ENCODE results near the gene COG5.

COG5 gene

GRCh38 chr7:107318523-107319160, 245.1 kb downstream of the COG5 start (continued):
- no peak for TF ChIP-seq TCF4 (CRISPR knock-in tag; IDR thresholded peaks at IDR 0.05; ENCODE audit: borderline replicate concordance)
- no peak for TF ChIP-seq ZFP30 (CRISPR knock-in tag; IDR thresholded peaks at IDR 0.05)
- no peak for TF ChIP-seq ISL1 (CRISPR knock-in tag; IDR thresholded peaks at IDR 0.05)

- TF ChIP-seq, protein P1, sequence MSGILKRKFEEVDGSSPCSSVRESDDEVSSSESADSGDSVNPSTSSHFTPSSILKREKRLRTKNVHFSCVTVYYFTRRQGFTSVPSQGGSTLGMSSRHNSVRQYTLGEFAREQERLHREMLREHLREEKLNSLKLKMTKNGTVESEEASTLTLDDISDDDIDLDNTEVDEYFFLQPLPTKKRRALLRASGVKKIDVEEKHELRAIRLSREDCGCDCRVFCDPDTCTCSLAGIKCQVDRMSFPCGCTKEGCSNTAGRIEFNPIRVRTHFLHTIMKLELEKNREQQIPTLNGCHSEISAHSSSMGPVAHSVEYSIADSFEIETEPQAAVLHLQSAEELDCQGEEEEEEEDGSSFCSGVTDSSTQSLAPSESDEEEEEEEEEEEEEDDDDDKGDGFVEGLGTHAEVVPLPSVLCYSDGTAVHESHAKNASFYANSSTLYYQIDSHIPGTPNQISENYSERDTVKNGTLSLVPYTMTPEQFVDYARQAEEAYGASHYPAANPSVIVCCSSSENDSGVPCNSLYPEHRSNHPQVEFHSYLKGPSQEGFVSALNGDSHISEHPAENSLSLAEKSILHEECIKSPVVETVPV (CRISPR knock-in tag; IDR thresholded peaks at IDR 0.05) = no peak
- TF ChIP-seq ZNF70 (CRISPR knock-in tag; IDR thresholded peaks at IDR 0.05) (no peak), PPARA (CRISPR knock-in tag; IDR thresholded peaks at IDR 0.05; ENCODE audit: borderline replicate concordance) (no peak), ZC3H10 (CRISPR knock-in tag; IDR thresholded peaks at IDR 0.05) (no peak)
- no peak for ATAC-seq
Observed at GRCh38 chr7:107315716-107316220, 248.0 kb downstream of the COG5 start.

DNA sequence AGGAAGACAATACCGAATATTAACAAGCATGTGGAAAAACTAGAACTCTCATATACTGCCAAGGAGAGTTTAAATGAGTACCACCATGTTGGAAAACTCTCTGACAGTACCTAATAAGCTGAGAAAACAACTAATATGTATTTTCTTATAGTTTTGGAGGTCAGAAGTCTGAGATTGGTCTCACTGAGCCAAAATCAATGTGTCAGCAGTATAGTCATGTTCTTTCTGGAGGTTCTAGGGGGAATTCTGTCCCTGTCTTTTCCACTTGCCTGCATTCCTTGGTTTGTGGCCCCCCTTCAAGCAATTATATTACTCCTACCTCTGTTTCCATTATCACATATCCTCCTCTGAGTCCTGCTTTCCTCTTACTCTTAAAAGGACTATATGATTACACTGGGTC, 250.4 kb downstream of the COG5 start:
- TF ChIP-seq ZFP30 (CRISPR knock-in tag; IDR thresholded peaks at IDR 0.05) (no peak), ZNF565 (CRISPR knock-in tag; conservative IDR thresholded peaks at IDR 0.05; ENCODE audit: low read depth) (no peak), GLIS3 (CRISPR knock-in tag; IDR thresholded peaks at IDR 0.05) (no peak), TCF4 (CRISPR knock-in tag; IDR thresholded peaks at IDR 0.05; ENCODE audit: borderline replicate concordance) (no peak), OSR1 (CRISPR knock-in tag; IDR thresholded peaks at IDR 0.05) (no peak), ARNTL (CRISPR knock-in tag; IDR thresholded peaks at IDR 0.05; ENCODE audit: borderline replicate concordance, low read depth) (no peak), CREB5 (CRISPR knock-in tag; IDR thresholded peaks at IDR 0.05; ENCODE audit: low read depth) (no peak), POU6F1 (CRISPR knock-in tag; IDR thresholded peaks at IDR 0.05; ENCODE audit: borderline replicate concordance, low read depth) (no peak), ISL1 (CRISPR knock-in tag; IDR thresholded peaks at IDR 0.05) (no peak), PPARA (CRISPR knock-in tag; IDR thresholded peaks at IDR 0.05; ENCODE audit: borderline replicate concordance) (no peak), TOX (CRISPR knock-in tag; IDR thresholded peaks at IDR 0.05; ENCODE audit: borderline replicate concordance) (no peak), ZNF70 (CRISPR knock-in tag; IDR thresholded peaks at IDR 0.05) (no peak), SNAI2 (CRISPR knock-in tag; IDR thresholded peaks at IDR 0.05) (no peak), ZC3H10 (CRISPR knock-in tag; IDR thresholded peaks at IDR 0.05) (no peak), BACH2 (CRISPR knock-in tag; IDR thresholded peaks at IDR 0.05; ENCODE audit: borderline replicate concordance) (no peak), ESRRG (CRISPR knock-in tag; IDR thresholded peaks at IDR 0.05) (no peak)
- TF ChIP-seq, protein P1 (CRISPR knock-in tag; IDR thresholded peaks at IDR 0.05) = no peak
- TF ChIP-seq, protein P2, sequence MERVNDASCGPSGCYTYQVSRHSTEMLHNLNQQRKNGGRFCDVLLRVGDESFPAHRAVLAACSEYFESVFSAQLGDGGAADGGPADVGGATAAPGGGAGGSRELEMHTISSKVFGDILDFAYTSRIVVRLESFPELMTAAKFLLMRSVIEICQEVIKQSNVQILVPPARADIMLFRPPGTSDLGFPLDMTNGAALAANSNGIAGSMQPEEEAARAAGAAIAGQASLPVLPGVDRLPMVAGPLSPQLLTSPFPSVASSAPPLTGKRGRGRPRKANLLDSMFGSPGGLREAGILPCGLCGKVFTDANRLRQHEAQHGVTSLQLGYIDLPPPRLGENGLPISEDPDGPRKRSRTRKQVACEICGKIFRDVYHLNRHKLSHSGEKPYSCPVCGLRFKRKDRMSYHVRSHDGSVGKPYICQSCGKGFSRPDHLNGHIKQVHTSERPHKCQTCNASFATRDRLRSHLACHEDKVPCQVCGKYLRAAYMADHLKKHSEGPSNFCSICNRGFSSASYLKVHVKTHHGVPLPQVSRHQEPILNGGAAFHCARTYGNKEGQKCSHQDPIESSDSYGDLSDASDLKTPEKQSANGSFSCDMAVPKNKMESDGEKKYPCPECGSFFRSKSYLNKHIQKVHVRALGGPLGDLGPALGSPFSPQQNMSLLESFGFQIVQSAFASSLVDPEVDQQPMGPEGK (CRISPR knock-in tag; IDR thresholded peaks at IDR 0.05; ENCODE audit: borderline replicate concordance) = no peak
- no peak for ATAC-seq

DNA sequence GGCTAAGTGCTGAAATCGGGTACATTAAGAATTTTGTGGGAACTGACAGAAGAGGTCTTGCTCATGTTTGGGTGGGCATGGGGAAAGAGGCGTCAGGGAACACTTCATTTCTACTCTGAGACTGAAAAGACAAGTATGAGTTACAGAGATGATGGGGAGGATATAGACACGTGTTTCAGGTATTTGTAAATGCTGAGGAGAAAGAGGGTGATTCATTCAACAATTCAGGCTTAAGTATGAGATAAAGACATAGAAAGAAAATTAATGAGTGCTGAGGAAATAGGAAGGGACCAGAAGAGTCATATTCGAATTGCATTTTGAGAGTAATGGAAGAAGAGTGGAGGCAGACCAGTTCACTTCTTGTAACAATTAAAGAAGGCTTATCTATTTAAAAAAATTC, 251.3 kb downstream of the COG5 start:
- TF ChIP-seq ZC3H10 (CRISPR knock-in tag; IDR thresholded peaks at IDR 0.05) = no peak
- no peak for TF ChIP-seq BACH2 (CRISPR knock-in tag; IDR thresholded peaks at IDR 0.05; ENCODE audit: borderline replicate concordance)
- no peak for TF ChIP-seq SNAI2 (CRISPR knock-in tag; IDR thresholded peaks at IDR 0.05)
- TF ChIP-seq CREB5 (CRISPR knock-in tag; IDR thresholded peaks at IDR 0.05; ENCODE audit: low read depth) = no peak
- TF ChIP-seq, protein P2 (CRISPR knock-in tag; IDR thresholded peaks at IDR 0.05; ENCODE audit: borderline replicate concordance) = no peak
- TF ChIP-seq TOX (CRISPR knock-in tag; IDR thresholded peaks at IDR 0.05; ENCODE audit: borderline replicate concordance) = no peak
- TF ChIP-seq ZNF70 (CRISPR knock-in tag; IDR thresholded peaks at IDR 0.05) = no peak
- no peak for TF ChIP-seq GLIS3 (CRISPR knock-in tag; IDR thresholded peaks at IDR 0.05)
- peak; percentile 52 for ATAC-seq
